Activated CD4-positive, alpha-beta T cell treated with anti-CD3 and anti-CD28 coated beads, Interleukin-2, Interleukin-6, amounts not matched to agents 100 ng/mL and 50 ng/mL, durations not matched to agents 16 hours and 8 hours (primary cell): ENCODE measurements around the gene ZNF3.
A peak's percentile ranks its signal among the peaks of the same experiment; 100 is the strongest.

Experiments
- DNase-seq: peaks from one replicate; pipeline ENCODE4 v3.0.0-alpha.2; 2020

ZNF3 gene

DNA sequence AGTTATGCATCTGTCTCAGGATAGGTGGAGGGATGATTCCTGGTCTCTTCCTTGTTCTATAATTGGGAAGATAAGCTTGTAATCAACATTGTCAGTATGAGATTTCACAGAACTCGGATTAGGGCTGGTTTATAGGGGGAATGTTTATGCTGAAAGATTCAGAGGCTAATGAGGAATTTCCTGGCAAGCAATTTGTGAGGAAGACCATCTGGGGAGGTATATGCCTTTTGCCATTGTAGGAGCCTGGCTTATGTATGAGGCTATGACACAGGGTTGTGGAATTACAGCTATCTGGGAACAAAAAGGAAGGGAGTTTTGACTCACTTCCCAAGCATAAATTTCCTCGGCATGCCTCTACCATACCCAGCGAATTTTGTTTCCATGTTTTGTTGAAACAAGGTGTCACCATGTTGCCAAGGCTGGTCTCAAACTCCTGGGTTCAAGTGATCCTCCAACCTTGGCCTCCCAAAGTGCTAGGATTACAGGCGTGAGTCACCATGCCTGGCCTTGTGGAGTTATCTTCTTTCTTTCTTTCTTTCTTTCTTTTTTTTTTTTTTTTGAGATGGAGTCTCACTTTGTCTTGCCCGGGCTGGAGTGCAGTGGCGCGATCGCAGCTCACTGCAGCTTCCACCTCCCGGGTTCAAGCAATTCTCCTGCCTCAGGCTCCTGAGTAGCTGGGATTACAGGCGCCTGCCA, 5.7 kb upstream of the ZNF3 start:
- DNase-seq, result no peak

DNA sequence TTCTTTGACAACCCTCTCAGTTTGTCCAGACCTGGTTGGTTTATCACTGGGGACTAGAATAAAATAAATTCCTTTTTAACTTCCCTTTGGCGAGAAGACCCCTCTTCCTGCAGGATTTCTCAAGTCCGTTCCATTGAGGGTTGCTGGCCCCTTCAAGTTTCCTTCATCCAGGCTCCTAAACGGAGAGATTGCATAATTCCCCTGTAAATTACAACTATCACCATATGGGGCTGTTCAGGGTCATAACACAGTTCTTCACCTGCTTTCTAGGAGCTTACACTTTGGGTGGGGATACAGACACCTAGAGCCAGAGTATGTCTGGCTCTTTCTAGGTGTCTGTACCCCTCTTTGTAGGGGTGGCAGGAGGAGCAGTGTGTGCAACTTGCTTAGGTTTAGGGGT, 4.0 kb upstream of the ZNF3 start:
- DNase-seq, result no peak

DNA sequence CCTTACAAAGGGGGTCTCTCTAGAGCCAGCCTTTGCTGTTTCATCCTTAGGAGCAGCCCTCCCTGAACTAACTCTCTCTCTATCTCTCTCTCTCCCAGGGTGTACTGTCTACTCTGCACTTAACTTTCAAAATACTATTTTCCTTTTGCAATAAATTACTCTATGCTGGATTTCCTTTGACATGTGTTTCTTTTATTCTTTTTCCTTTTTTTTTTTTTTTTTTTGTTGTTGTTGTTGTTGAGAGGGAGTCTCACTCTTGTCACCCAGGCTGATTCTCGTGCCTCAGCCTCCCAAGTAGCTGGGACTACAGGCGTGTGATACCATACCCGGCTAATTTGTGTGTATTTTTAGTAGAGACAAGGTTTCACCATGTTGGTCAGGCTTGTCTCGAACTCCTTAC, 1.5 kb upstream of the ZNF3 start:
- DNase-seq, result no peak

GRCh38 chr7:100080907-100081534, 502 bp downstream of the ZNF3 start:
- no peak for DNase-seq

DNA sequence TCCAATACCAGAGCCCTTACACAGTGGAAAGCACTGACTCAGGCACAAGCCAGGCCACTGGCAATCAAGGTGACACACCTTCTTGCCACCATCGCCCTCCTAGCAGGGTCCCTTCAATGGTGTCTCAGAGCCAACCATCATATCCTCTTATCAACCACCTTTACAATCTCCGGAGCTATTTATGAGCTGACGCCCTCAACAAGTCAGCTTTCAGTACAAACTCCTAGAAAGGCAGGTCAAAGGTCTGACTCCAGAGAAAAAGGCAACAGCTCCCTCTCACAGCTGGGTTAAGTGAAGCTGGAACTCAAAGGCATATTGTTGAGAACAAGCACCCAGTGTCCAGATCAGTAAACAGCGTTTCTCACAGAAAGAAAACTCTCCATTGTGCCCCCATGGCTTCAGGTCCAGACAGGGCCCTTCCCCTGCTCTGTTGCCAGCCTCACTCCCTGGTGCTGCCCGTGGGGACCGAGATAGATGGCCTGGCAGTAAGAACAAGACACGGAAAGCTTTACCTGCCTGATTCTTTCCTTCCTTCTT, 2.4 kb downstream of the ZNF3 start:
- DNase-seq, result no peak

DNA sequence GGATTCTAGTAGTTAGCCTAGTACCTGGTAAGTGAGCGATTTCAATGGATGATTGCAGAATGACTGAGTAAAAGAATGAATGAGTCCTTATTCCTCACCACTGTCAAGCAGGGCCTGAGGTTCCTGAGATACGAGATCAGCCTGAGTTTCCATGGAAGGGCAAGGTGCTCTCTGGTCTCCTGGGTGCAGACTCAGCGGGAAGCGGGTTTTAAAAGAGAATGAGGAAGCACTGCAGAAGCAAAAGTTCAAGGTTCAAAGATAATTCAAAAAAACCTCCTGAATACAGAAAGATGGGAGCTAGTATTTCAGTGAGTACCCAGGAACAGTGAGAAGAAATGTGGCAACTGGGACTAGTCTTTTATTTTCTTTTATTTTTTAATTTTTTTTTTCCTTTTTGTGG, 4.3 kb downstream of the ZNF3 start:
- DNase-seq, result no peak

DNA sequence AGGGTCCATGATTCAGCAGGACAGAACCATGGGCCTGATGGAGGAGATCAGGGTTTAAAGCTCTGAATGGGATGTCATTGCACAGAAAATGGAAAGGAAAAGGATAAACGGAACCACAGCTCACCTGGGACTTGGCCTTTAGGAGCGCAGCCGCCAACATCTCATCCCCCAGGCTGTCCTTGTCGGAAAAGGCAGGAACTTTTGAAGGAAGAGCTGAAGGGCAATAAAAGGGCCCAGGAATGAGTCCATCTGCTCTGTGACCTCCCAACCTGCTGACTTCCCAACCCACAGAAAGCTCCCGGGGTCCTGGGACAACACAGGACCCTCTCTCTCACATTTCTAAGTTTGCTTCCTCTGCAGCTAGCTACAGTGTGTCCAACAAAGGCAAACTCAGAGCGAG, 6.1 kb downstream of the ZNF3 start:
- DNase-seq, result no peak

DNA sequence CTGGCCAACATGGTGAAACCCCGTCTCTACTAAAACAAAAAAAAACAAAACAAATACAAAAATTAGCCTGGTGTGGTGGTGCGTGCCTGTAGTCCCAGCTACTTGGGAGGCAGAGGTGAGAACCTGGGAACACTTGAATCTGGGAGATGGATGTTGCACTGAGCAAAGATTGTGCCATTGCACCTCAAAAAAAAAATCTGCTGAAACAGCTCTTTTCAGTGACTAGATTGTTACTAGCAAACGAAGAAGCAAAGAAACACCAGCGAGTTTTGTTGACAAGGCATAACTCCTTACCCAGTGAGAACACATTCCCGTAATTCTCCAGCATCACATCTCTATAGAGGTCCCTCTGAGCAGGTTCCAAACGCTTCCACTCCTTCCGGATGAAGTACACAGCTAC, 6.7 kb downstream of the ZNF3 start:
- DNase-seq, result no peak

DNA sequence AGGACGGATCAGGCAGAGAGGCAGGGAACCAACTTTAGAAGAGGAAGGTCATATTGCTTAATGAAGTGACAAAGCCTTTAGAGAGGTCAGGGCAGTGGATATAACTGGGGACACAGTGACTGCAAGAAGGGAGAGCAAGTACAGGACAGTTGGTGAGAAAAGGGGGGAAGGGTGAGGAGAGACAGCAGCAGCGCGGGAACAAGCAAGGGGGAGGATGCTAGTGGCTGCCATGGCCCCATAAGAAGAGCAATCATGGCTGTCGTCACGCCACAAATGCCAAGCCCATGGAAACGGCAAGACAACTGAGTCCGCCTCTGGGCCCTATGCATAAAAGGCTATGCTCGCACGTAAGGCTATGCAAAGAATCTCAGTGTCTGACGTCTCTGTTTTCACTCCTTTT, 9.1 kb downstream of the ZNF3 start:
- no peak for DNase-seq

GRCh38 chr7:100071018-100071723, 10.4 kb downstream of the ZNF3 start:
- no peak for DNase-seq

- DNase-seq, result no peak
These were observed 11.5 kb downstream of the ZNF3 start for GRCh38 chr7:100069991-100070390.

- DNase-seq, result no peak
These were observed 14.6 kb downstream of the ZNF3 start for GRCh38 chr7:100066953-100067352.

- DNase-seq, result no peak
These were observed 15.9 kb downstream of the ZNF3 start for GRCh38 chr7:100065452-100066186.

GRCh38 chr7:100064162-100064561, 17.4 kb downstream of the ZNF3 start:
- DNase-seq, result no peak

DNA sequence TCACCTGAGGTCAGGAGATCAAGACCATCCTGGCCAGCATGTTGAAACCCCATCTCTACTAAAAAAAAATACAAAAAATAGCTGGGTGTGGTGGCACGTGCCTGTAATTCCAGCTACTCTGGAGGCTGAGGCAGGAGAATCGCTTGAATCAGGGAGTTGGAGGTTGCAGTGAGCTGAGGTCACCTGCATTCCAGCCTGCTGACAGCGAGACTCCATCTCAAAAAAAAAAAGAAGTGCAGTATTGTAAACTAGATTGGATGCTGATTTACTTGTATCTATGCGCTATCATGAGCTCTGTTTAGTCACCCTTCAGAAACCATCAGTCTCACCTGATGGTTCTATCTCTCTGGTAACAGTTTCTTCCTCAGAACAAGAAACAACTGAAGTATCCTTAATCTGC, 18.1 kb downstream of the ZNF3 start:
- DNase-seq, result no peak

- no peak for DNase-seq
These were observed 19.9 kb downstream of the ZNF3 start for GRCh38 chr7:100061518-100062193.

- no peak for DNase-seq
These were observed 22.2 kb downstream of the ZNF3 start for GRCh38 chr7:100059251-100059739.

DNA sequence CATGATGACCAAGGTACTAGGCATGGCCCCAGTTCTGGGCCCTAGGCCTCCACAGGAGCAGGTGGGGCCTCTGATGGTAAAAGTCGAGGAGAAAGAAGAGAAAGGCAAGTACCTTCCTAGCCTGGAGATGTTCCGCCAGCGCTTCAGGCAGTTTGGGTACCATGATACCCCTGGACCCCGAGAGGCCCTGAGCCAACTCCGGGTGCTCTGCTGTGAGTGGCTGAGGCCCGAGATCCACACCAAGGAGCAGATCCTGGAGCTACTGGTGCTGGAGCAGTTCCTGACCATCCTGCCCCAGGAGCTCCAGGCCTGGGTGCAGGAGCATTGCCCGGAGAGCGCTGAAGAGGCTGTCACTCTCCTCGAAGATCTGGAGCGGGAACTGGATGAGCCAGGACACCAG, 24.5 kb downstream of the ZNF3 start:
- DNase-seq, result no peak

DNA sequence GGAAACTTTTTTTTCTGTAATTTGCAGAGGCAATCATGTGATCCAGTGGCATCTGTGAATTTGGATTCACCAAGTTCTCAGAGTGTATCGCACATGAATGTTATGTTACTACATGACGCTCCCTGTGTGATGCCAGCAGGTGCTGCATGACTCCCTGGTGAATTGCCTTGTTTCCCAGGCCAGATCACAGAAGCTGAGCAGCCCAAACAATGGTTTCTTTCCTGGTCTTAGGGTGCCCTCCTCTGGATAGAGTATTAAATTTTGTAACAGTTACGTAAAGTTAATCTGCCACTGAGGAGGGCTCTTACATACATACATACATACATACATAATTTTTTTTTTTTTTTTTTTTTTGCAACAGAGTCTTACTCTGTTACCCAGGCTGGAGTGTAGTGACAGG, 28.3 kb downstream of the ZNF3 start:
- peak; percentile 58 for DNase-seq

DNA sequence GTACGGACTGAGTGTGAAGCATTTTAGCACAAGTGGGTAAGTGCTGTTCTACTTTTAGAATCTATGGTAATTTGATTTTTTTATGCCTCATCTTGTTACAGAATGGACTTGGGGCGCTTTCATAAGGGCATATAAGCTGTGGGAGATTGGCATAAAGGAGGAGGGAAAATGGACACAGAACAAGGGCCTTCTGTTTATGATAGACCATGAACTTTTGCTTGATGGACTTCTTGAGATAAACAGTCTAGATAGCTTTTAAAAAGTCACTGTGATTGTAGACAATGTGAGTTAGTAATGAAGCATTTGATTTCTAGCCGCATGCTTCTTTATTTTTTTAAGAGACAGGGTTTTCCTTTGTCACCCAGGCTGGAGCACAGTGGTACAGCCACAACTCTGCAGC, 29.9 kb downstream of the ZNF3 start:
- DNase-seq, result no peak

GRCh38 chr7:100049441-100050291, 31.9 kb downstream of the ZNF3 start, which contains the start of gene ZSCAN21:
Gene ZSCAN21, plus strand, starts transcription at chr7:100049774. Its CDS starts 7,233 bp downstream, at chr7:100057007.
- peak; percentile 86 for DNase-seq
